Memory B cell (primary cell): ENCODE data around the gene DCST2.

Source experiments
- ATAC-seq: fragments of 150-1000 bp; cut with Tn5 transposase; 2 replicates; pipeline ENCODE4 v1.10.0; 2021; ENCODE audit warnings: low read depth, mild to moderate bottlenecking, moderate library complexity
- DNase-seq, 2 donors: peaks; one replicate each; pipeline ENCODE4 v3.0.0; 2022; ENCODE audit warnings: low spot score in 2 of 2
- H3K27ac Mint-ChIP-seq: one replicate; pipeline ENCODE4 v1.8.0; 2022; ENCODE audit warnings: mild to moderate bottlenecking, moderate library complexity, mixed read lengths
- H3K27me3 Mint-ChIP-seq: one replicate; pipeline ENCODE4 v1.8.0; 2022; ENCODE audit warnings: mixed read lengths
- H3K36me3 Mint-ChIP-seq: one replicate; pipeline ENCODE4 v1.8.0; 2022; ENCODE audit warnings: mild to moderate bottlenecking, mixed read lengths
- H3K4me1 Mint-ChIP-seq: one replicate; pipeline ENCODE4 v1.8.0; 2022; ENCODE audit warnings: mixed read lengths
- H3K4me3 Mint-ChIP-seq: one replicate; pipeline ENCODE4 v1.8.0; 2022; ENCODE audit warnings: mild to moderate bottlenecking, moderate library complexity, mixed read lengths
- H3K9me3 Mint-ChIP-seq: one replicate; pipeline ENCODE4 v1.8.0; 2022; ENCODE audit warnings: mixed read lengths

DCST2 gene

DNA sequence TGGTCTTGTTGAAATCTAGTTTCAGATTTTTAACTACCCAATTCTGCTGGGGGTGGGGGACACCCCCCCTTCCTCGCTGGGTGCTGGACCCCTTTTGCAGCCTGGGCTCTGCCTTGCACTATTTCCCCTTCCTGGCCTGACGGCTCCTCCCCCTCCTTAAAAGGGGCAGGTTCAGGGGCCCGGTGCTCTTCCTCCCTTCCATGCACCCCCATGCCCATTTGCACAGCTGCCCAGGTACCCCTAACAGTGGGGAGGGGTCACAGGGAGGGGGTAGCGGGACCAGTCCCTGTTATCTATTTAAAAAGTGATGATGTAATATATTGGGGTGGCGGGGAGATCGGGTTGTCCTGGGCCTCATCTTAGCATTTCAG lies 15.7 kb downstream of the DCST2 start:
- H3K27ac Mint-ChIP-seq = peak overlapping the region; percentile 83
- peaks cover 45% of the 10 kb centered on the region for H3K4me1 Mint-ChIP-seq
- H3K4me3 Mint-ChIP-seq = peak overlapping the region; percentile 84
- no peaks in the 10 kb centered on the region for H3K27me3 Mint-ChIP-seq
- no peaks in the 10 kb centered on the region for H3K36me3 Mint-ChIP-seq
- no peaks in the 10 kb centered on the region for H3K9me3 Mint-ChIP-seq
- peak in 1 of 2 donors; percentile 22 for DNase-seq
- ATAC-seq = peak; percentile 8

DNA sequence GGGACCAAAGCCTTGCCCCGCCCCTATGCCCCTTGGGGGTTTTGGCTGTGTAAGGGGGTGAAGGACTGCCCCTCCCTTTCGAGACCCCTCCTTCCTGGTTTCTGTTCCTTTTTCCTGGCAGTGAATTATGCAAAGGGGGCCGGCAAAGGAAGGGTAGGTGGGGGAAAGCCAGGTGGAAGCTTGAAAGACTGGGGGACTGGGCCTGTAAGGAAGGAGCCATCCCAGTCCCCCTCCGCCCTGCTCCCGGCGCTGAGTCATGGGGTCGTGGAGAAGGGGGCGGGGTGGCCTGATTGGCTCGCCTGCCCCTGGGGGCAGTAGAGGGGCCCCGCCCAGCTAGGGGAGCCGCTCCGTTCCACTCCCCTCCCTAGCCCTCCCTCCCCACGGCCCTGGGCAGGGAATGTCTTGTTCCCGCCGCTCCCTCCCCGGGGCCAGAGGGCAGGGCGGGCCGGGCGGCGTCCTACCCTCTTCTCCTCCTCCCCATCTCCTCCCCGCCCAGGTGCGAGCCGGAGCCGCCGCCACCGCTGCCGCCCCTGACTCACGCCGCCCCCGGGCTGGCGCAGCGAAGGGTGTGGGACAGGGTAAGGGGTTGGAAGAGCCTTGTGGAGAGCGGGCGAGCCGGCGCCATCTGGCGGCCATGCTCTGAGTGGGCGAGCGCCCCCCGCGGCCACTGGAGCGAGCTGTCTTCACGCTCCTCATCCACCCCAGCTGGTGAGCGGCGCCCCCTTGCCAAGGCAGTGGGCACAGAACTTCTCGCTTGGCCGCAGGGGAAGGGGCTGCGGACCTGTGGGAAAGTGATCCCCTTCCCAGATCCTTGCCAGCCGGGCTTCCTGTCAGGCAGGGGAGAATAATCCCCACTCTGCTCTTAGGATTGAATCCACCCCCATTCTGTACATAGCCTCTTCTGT lies 16.3 kb downstream of the DCST2 start:
- Mint-ChIP-seq H3K27ac (peak overlapping the region; percentile 83), H3K4me1 (peaks cover 49% of the 10 kb centered on the region), H3K4me3 (peak overlapping the region; percentile 84), H3K9me3 (no peaks in the 10 kb centered on the region), H3K27me3 (no peaks in the 10 kb centered on the region), H3K36me3 (no peaks in the 10 kb centered on the region)
- DNase-seq (peak; percentile 85 to 88), ATAC-seq (peak; percentile 79)

DNA sequence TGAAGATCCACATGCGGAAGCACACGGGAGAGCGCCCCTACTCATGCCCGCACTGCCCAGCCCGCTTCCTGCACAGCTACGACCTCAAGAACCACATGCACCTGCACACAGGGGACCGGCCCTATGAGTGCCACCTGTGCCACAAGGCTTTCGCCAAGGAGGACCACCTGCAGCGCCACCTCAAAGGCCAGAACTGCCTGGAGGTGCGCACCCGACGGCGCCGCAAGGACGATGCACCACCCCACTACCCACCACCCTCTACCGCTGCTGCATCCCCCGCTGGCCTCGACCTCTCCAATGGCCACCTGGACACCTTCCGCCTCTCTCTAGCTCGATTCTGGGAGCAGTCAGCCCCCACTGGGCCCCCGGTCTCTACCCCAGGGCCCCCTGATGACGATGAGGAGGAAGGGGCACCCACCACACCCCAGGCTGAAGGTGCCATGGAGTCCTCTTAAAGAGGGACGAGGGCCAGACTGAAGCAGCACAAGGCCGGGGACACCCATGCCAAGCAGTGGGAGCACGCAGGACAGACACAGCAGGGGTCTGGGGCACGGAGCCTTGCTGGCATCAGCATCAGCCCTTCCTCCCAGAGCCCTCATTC lies 17.2 kb downstream of the DCST2 start:
- Mint-ChIP-seq H3K4me3 (peak overlapping the region; percentile 73), H3K4me1 (peaks cover 48% of the 10 kb centered on the region), H3K36me3 (no peaks in the 10 kb centered on the region), H3K9me3 (no peaks in the 10 kb centered on the region), H3K27me3 (no peaks in the 10 kb centered on the region), H3K27ac (peak overlapping the region; percentile 83)
- DNase-seq (peak; percentile 34 to 50), ATAC-seq (peak; percentile 59)

DNA sequence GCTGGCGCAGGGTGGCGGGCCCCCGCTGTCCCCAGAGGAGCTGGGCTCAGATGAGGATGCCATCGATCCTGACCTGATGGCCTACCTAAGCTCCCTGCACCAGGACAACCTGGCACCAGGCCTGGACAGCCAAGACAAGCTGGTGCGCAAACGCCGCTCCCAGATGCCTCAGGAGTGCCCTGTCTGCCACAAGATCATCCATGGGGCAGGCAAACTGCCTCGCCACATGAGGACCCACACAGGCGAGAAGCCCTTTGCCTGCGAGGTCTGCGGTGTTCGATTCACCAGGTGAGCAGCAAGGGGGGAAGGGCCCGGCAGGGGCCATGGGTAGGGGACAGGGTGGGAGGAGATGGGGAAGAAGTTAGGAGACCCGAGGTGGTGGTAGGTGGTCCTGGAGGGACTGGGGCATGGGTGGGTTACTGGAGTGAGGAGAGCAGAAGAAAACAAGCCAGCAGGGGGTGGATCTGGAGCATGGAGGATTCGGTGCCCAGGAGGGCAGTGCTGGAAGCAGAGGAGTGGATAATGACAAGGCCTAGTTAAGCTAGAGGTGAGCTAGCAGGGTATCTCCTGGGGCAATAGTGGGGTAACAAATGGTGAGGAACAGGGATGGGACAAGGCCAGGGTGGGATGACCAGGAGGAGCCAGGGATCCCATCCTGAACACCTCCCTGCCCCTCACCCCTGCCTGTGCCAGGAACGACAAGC lies 17.9 kb downstream of the DCST2 start:
- Mint-ChIP-seq H3K27me3 (no peaks in the 10 kb centered on the region), H3K9me3 (no peaks in the 10 kb centered on the region), H3K4me1 (peaks cover 52% of the 10 kb centered on the region), H3K36me3 (no peaks in the 10 kb centered on the region), H3K27ac (peak overlapping the region; percentile 83), H3K4me3 (peak overlapping the region; percentile 1)
- no peak for DNase-seq
- ATAC-seq = peak; percentile 0

DNA sequence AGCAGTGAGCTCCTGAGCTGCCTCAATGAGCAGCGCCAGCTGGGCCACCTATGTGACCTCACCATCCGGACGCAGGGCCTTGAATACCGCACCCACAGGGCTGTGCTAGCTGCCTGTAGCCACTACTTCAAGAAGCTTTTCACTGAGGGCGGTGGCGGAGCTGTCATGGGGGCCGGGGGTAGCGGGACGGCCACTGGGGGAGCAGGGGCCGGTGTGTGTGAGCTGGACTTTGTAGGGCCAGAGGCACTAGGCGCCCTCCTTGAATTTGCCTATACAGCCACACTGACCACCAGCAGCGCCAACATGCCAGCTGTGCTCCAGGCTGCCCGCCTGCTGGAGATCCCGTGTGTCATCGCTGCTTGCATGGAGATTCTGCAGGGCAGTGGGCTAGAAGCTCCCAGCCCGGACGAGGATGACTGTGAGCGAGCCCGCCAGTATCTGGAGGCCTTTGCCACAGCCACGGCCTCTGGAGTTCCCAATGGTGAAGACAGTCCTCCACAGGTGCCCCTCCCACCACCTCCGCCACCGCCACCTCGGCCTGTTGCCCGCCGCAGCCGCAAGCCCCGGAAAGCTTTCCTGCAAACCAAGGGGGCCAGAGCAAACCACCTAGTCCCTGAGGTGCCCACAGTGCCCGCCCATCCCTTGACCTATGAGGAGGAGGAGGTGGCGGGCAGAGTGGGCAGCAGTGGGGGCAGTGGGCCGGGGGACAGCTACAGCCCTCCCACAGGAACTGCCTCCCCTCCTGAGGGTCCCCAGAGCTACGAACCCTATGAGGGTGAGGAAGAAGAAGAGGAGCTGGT lies 18.7 kb downstream of the DCST2 start:
- Mint-ChIP-seq H3K27ac (no peak overlapping the region), H3K4me3 (no peak overlapping the region), H3K4me1 (peaks cover 57% of the 10 kb centered on the region), H3K9me3 (no peaks in the 10 kb centered on the region), H3K36me3 (peaks cover 1% of the 10 kb centered on the region), H3K27me3 (no peaks in the 10 kb centered on the region)
- ATAC-seq (no peak), DNase-seq (no peak)

DNA sequence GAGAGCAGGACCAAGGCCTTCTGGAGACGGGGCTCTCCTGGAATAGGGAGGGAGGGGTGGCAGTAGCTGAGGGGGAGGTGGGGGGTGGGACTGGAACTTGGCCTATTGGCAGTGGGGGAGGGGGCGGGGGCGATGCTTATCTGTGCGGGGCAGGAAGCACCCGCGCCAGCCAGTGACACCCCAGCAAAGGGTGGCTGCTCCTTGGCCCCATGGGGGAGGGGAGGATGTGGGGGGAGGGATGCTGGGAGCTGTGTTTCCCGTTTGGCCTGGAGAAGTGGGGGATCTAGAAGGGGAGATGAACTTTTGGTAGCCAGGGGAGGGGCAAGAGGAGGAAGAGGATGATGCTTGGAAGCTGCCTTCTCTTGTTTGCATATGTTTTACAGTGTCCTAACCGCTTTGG lies 19.9 kb downstream of the DCST2 start:
- Mint-ChIP-seq H3K27me3 (no peaks in the 10 kb centered on the region), H3K4me1 (peaks cover 58% of the 10 kb centered on the region), H3K36me3 (peaks cover 5% of the 10 kb centered on the region), H3K9me3 (no peaks in the 10 kb centered on the region), H3K4me3 (no peak overlapping the region), H3K27ac (peak overlapping the region; percentile 89)
- DNase-seq (no peak), ATAC-seq (no peak)

DNA sequence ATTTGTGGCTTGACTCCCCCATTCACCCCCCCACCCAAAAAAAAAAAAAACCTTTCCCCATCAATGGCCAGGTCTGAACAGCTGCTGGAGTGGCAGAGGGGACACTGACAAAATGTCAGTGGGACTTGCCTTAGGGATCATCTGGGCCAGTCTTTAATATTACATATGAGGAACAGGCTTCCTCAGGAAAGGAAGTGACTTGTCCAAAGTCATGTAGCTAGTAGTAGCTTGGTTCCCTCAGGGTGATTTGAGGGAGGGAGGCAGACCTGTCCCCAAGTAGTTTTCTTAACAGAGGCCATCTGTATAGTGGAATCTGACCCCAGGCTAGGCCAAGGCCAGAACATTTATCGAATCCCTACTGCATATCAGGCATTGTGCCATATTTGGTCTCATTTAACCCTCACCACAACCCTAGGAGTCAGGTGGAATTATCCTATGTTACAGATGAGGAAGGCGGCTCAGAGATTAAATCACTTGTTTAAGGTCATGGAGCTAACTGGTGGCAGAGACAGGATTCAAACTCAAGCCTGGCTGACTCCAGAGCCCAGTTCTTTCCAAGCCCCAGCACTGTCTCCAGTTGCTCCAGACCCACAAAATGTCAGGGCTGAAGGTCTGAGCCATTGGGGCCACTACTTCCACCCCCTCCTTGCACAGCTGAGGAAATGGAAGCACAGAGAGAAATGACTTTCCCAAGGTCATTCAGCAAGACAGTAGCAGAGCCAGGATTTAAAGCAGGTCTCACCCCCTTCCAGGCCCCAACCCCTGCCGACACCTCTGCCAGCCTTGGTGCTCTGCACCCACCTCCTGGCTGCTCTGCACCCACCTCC lies 20.6 kb downstream of the DCST2 start:
- Mint-ChIP-seq H3K4me1 (peaks cover 62% of the 10 kb centered on the region), H3K36me3 (peaks cover 7% of the 10 kb centered on the region), H3K4me3 (no peak overlapping the region), H3K27me3 (no peaks in the 10 kb centered on the region), H3K9me3 (no peaks in the 10 kb centered on the region), H3K27ac (peak overlapping the region; percentile 89)
- no peak for ATAC-seq
- no peak for DNase-seq

DNA sequence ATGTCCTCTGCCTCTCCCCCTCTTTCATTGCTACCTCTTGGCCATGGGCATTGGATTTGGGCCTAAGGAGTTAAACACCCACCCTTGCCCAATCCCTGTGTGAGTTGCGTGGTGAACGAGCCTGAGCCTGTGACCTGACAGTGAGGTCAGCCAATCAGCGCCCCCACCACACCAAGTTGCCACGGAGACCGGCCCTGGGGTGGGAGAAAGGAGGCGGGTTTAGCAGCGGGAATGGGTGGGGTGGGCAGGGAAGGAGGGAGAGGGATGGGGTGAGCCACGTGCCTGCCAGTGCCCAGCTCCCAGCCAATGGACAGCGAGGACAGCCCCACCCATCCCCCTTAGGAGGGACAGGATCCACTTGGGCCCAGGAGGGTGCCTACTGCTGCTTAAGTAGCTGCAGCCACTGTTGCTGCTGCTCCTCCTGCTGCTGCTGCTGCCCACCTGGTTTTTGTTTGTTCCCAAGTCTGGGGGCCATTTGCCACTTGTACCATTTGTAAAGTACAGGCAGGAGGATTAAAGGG lies 21.5 kb downstream of the DCST2 start:
- Mint-ChIP-seq H3K4me3 (no peak overlapping the region), H3K9me3 (no peaks in the 10 kb centered on the region), H3K4me1 (peaks cover 60% of the 10 kb centered on the region), H3K27me3 (no peaks in the 10 kb centered on the region), H3K36me3 (peaks cover 7% of the 10 kb centered on the region), H3K27ac (no peak overlapping the region)
- DNase-seq = no peak
- ATAC-seq = no peak

DNA sequence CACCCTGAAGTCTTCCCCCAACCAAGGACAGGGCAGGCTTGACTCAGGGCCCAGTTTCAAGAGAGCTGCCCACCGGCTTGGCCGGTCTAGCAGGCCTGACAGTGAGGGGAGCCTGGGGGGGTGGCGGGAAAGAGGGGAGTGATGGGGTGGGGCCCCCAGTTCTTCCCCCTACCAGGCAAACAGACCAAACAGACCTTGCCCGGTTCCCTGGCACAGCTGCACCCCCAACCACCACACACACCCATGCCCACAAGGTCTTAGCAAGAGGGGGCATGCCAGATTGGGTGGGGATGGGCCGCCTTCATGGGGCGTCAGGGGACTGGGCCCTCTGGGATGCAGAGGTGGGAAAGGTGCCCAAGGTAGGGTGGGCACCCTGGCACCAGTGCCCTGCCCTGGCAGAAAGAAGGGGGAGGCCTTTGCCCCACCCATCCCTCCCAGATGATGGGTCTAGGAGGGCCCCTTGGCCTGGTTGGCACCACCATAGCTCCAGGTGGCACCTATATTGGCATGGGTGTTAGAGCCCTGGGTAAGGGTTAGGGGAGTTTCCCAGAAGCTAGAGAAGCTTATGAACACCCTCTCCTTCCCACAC lies 22.1 kb downstream of the DCST2 start:
- Mint-ChIP-seq H3K4me3 (no peak overlapping the region), H3K27me3 (no peaks in the 10 kb centered on the region), H3K36me3 (peaks cover 7% of the 10 kb centered on the region), H3K9me3 (no peaks in the 10 kb centered on the region), H3K27ac (no peak overlapping the region), H3K4me1 (peaks cover 63% of the 10 kb centered on the region)
- ATAC-seq = no peak
- no peak for DNase-seq

DNA sequence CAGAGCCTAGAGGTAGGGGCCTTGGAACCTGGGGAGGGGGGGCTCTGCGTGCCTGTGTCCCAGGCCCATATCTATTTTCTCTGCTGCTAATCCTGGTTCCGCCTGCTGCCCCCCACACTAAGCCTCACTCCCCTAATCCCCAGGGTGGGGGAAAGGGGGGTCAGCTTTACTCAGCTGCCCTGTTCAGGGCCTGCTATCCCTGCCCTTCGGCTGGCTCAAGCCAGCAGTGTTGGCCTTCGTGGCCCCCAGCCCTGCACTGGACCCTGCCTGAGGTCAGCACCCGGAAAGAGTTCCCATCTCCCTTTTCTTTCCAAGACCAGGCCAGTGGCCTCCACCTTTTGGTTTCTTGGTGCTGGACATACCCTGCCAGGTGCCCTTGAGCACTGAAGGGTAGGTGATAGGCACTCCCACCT lies 22.6 kb downstream of the DCST2 start:
- Mint-ChIP-seq H3K27me3 (no peaks in the 10 kb centered on the region), H3K9me3 (no peaks in the 10 kb centered on the region), H3K4me1 (peaks cover 63% of the 10 kb centered on the region), H3K27ac (no peak overlapping the region), H3K36me3 (peaks cover 7% of the 10 kb centered on the region), H3K4me3 (no peak overlapping the region)
- no peak for ATAC-seq
- no peak for DNase-seq

DNA sequence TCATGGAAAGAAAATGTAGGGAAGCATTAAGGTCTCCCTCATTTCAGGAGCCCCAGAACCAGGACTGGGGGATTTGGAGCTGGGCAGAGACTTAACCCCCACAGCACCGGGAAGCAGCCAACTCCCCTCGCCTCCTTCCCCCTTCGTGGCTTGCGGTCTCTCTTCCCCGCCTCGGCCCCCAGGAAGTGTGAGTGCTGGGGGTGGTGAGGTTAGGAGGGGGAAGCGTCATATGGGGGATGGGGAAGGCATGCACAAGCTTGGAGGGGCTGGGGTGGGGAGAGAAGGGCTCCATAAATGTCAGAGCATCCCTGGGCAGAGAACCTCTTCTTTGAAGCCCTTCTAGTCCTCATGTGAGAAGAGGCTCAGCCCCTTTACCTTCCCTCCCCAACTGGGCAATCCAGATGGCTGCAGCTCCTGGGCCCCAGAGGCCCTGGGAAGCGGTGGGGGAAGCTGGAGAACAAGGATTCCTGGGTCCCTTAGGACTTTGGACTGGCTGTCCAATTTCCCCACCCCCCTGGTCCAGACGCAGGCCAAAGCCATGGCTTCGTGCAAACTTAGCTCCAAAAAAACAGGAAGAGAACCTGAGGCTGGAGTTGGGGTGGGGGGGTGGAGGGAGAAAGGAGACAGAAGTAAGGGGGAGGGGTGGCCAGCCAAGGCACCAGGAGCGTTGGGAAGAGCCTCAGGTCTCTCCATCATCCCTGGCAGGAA lies 23.2 kb downstream of the DCST2 start:
- DNase-seq (no peak), ATAC-seq (no peak)
- no peaks in the 10 kb centered on the region for H3K27me3 Mint-ChIP-seq
- H3K4me1 Mint-ChIP-seq = peaks cover 61% of the 10 kb centered on the region
- peaks cover 7% of the 10 kb centered on the region for H3K36me3 Mint-ChIP-seq
- H3K27ac Mint-ChIP-seq = peak overlapping the region; percentile 4
- no peaks in the 10 kb centered on the region for H3K9me3 Mint-ChIP-seq
- peak overlapping the region; percentile 27 for H3K4me3 Mint-ChIP-seq

DNA sequence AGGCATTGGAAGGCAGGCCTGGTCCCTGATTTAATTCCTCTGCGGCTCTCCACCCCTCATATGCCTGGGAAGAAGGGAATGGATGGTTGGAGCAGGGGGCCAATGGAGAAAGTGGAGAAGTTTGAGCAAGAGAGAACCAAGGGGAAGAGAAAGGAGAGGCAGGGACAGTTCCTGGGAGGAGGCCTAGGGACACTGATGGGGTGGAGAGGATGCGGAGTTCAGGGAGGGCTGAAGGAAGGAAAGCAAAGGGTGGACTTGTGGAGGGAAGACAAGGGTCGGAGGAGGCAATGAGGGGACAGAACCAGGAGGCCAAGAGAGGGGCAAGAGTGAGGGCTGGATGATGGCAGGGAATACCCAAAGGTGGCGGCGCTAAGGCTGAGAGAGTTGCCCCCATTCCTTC lies 23.8 kb downstream of the DCST2 start:
- H3K27ac Mint-ChIP-seq = no peak overlapping the region
- H3K36me3 Mint-ChIP-seq = peaks cover 7% of the 10 kb centered on the region
- peaks cover 64% of the 10 kb centered on the region for H3K4me1 Mint-ChIP-seq
- peak overlapping the region; percentile 44 for H3K4me3 Mint-ChIP-seq
- no peak for DNase-seq
- ATAC-seq = no peak
- H3K27me3 Mint-ChIP-seq = no peaks in the 10 kb centered on the region
- H3K9me3 Mint-ChIP-seq = no peaks in the 10 kb centered on the region
